PC-9 (cell line): ENCODE data around the gene RAET1G.

Experiments
- EZH2 ChIP-seq: fragments of 200-600 bp; sonication (generic); IDR thresholded peaks from 2 replicates; pipeline ENCODE4 v1.8.0; 2017; ENCODE audit warnings: antibody characterized with exemption, low read depth
- TF ChIP-seq, protein P1 (sequence below): fragments of 200-600 bp; sonication (generic); conservative IDR thresholded peaks from 2 replicates; pipeline ENCODE4 v1.6.1; 2017; ENCODE audit warnings: mixed run types, antibody characterized with exemption, mild to moderate bottlenecking, moderate library complexity

- TF ChIP-seq, protein P1, sequence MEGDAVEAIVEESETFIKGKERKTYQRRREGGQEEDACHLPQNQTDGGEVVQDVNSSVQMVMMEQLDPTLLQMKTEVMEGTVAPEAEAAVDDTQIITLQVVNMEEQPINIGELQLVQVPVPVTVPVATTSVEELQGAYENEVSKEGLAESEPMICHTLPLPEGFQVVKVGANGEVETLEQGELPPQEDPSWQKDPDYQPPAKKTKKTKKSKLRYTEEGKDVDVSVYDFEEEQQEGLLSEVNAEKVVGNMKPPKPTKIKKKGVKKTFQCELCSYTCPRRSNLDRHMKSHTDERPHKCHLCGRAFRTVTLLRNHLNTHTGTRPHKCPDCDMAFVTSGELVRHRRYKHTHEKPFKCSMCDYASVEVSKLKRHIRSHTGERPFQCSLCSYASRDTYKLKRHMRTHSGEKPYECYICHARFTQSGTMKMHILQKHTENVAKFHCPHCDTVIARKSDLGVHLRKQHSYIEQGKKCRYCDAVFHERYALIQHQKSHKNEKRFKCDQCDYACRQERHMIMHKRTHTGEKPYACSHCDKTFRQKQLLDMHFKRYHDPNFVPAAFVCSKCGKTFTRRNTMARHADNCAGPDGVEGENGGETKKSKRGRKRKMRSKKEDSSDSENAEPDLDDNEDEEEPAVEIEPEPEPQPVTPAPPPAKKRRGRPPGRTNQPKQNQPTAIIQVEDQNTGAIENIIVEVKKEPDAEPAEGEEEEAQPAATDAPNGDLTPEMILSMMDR: no peak
- no peak for TF ChIP-seq EZH2
These were observed 25.8 kb downstream of the RAET1G start for GRCh38 chr6:149897015-149897697.
